ENCODE measurements around the gene SMURF1. TPM values are rescaled to one million over a fixed set of nuclear protein-coding genes. Genes with fewer than 3 reads are reported as not detected.

The SMURF1 gene
- total RNA-seq, 1 donor from 2014 or later, result 44.7 TPM

- DNase-seq (ENCODE audit: low read depth), result no peak
- no peak overlapping the region for H3K9ac ChIP-seq (ENCODE audit: low read length)
- FAIRE-seq, result no peak
- no peak overlapping the region for H3K27ac ChIP-seq (ENCODE audit: low read depth, low read length)
- peaks cover 87% of the 10 kb centered on the region for H4K20me1 ChIP-seq (ENCODE audit: insufficient read depth, low read length)
- peaks cover 99% of the 10 kb centered on the region for H3K79me2 ChIP-seq (ENCODE audit: insufficient read depth, low read length)
- H2AFZ ChIP-seq (ENCODE audit: low read depth, low read length), result no peak overlapping the region
- H3K27ac Mint-ChIP-seq (ENCODE audit: unreplicated experiment), result peak overlapping the region; percentile 1
- peaks cover 7% of the 10 kb centered on the region for H3K36me3 Mint-ChIP-seq (ENCODE audit: low read depth, unreplicated experiment)
- H3K4me1 Mint-ChIP-seq (ENCODE audit: low read depth, unreplicated experiment), result peaks cover 61% of the 10 kb centered on the region
- H3K27me3 ChIP-seq (ENCODE audit: insufficient read depth, low read length), result no peaks in the 10 kb centered on the region
- H3K27me3 Mint-ChIP-seq (ENCODE audit: low read depth, unreplicated experiment), result no peaks in the 10 kb centered on the region
- no peaks in the 10 kb centered on the region for H3K36me3 ChIP-seq (ENCODE audit: insufficient read depth, low read length)
- no peaks in the 10 kb centered on the region for H3K9me3 ChIP-seq (ENCODE audit: insufficient read depth, low read depth, low read length)
- no peak for TF ChIP-seq EZH2 (IDR thresholded peaks at IDR 0.05; ENCODE audit: insufficient read depth, low read length)
- TF ChIP-seq CTCF (IDR thresholded peaks at IDR 0.05; ENCODE audit: insufficient read depth, low read depth, low read length), result no peak
- no peaks in the 10 kb centered on the region for H3K9me3 Mint-ChIP-seq (ENCODE audit: unreplicated experiment)
- peaks cover 26% of the 10 kb centered on the region for H3K4me1 ChIP-seq (ENCODE audit: insufficient read depth, low read length)
- no peak overlapping the region for H3K4me3 ChIP-seq (ENCODE audit: insufficient read depth, low read depth, low read length)
- H3K4me3 Mint-ChIP-seq (ENCODE audit: unreplicated experiment), result no peak overlapping the region
- H3K4me2 ChIP-seq (ENCODE audit: low read length), result no peak overlapping the region
Observed at GRCh38 chr7:99135938-99136337, 8.0 kb downstream of the SMURF1 start.

- peaks cover 50% of the 10 kb centered on the region for H3K4me1 Mint-ChIP-seq (ENCODE audit: low read depth, unreplicated experiment)
- FAIRE-seq (no peak), DNase-seq (ENCODE audit: low read depth) (no peak)
- Histone ChIP-seq H3K4me2 (ENCODE audit: low read length) (peak overlapping the region; percentile 4), H3K79me2 (ENCODE audit: insufficient read depth, low read length) (peaks cover 99% of the 10 kb centered on the region), H3K27ac (ENCODE audit: low read depth, low read length) (no peak overlapping the region), H3K9ac (ENCODE audit: low read length) (no peak overlapping the region), H3K27me3 (ENCODE audit: insufficient read depth, low read length) (no peaks in the 10 kb centered on the region), H3K4me1 (ENCODE audit: insufficient read depth, low read length) (peaks cover 18% of the 10 kb centered on the region), H3K36me3 (ENCODE audit: insufficient read depth, low read length) (no peaks in the 10 kb centered on the region), H3K9me3 (ENCODE audit: insufficient read depth, low read depth, low read length) (no peaks in the 10 kb centered on the region), H3K4me3 (ENCODE audit: insufficient read depth, low read depth, low read length) (no peak overlapping the region), H4K20me1 (ENCODE audit: insufficient read depth, low read length) (peaks cover 94% of the 10 kb centered on the region), H2AFZ (ENCODE audit: low read depth, low read length) (no peak overlapping the region)
- no peak for TF ChIP-seq EZH2 (IDR thresholded peaks at IDR 0.05; ENCODE audit: insufficient read depth, low read length)
- TF ChIP-seq CTCF (IDR thresholded peaks at IDR 0.05; ENCODE audit: insufficient read depth, low read depth, low read length), result no peak
- H3K27me3 Mint-ChIP-seq (ENCODE audit: low read depth, unreplicated experiment), result no peaks in the 10 kb centered on the region
- H3K27ac Mint-ChIP-seq (ENCODE audit: unreplicated experiment), result no peak overlapping the region
- peaks cover 5% of the 10 kb centered on the region for H3K36me3 Mint-ChIP-seq (ENCODE audit: low read depth, unreplicated experiment)
- no peaks in the 10 kb centered on the region for H3K9me3 Mint-ChIP-seq (ENCODE audit: unreplicated experiment)
- H3K4me3 Mint-ChIP-seq (ENCODE audit: unreplicated experiment), result no peak overlapping the region
Observed at GRCh38 chr7:99133766-99134564, 9.9 kb downstream of the SMURF1 start.
